SU-DHL-6 (cell line): ENCODE data around the gene SNX3.

ENCODE experiments used
- EZH2phosphoT487 ChIP-seq: fragments of 200-600 bp; sonication (generic), shearing (Covaris generic); conservative IDR thresholded peaks from 2 replicates; pipeline ENCODE4 v1.6.1; 2018; ENCODE audit warnings: mild to moderate bottlenecking, antibody characterized with exemption, low read length, moderate library complexity, mixed read lengths
- TF ChIP-seq, protein P1 (sequence below): fragments of 200-600 bp; sonication (generic); IDR thresholded peaks from one replicate; pipeline ENCODE4 v1.5.1; 2017; ENCODE audit warnings: antibody characterized with exemption, mild to moderate bottlenecking, low read length, moderate library complexity; ENCODE audit not compliant: insufficient read depth, poor library complexity, severe bottlenecking

DNA sequence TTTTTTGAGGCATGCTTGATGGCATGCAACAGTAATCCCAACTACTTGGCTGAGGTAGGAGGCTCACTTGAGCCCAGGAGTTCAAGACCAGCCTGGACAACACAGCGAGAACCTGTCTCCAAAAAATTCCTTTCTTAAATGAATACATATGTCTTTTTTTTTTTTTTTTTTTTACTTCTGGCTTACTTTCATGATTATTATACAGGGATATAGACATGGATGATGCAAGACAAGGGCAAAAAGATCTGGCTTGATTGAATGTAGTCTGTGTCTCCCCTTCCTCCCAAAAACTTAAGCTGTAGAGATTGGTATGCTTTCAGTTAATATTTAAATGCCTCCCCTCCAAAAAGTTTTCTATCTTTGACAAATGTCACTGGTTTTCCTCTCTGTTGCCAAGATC is 7.6 kb downstream of the SNX3 start:
- TF ChIP-seq, protein P1, sequence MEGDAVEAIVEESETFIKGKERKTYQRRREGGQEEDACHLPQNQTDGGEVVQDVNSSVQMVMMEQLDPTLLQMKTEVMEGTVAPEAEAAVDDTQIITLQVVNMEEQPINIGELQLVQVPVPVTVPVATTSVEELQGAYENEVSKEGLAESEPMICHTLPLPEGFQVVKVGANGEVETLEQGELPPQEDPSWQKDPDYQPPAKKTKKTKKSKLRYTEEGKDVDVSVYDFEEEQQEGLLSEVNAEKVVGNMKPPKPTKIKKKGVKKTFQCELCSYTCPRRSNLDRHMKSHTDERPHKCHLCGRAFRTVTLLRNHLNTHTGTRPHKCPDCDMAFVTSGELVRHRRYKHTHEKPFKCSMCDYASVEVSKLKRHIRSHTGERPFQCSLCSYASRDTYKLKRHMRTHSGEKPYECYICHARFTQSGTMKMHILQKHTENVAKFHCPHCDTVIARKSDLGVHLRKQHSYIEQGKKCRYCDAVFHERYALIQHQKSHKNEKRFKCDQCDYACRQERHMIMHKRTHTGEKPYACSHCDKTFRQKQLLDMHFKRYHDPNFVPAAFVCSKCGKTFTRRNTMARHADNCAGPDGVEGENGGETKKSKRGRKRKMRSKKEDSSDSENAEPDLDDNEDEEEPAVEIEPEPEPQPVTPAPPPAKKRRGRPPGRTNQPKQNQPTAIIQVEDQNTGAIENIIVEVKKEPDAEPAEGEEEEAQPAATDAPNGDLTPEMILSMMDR: no peak
- TF ChIP-seq EZH2phosphoT487: no peak
